GM18870 (cell line): ENCODE measurements around the gene KCNMA1.

ENCODE experiments used
- ATAC-seq: cut with Tn5 transposase; IDR thresholded peaks from one replicate; pipeline ENCODE4 v1.9.1; 2021; ENCODE audit warnings: moderate library complexity; ENCODE audit not compliant: unreplicated experiment

The KCNMA1 gene

GRCh38 chr10:77461636-77462296, 175.8 kb downstream of the KCNMA1 start:
- no peak for ATAC-seq

GRCh38 chr10:77459905-77460304, 177.7 kb downstream of the KCNMA1 start:
- ATAC-seq, result no peak

GRCh38 chr10:77458986-77459590, 178.5 kb downstream of the KCNMA1 start:
- ATAC-seq, result no peak

- ATAC-seq, result no peak
These were observed 179.9 kb downstream of the KCNMA1 start for GRCh38 chr10:77457721-77458120.

- no peak for ATAC-seq
These were observed 180.3 kb downstream of the KCNMA1 start for GRCh38 chr10:77457266-77457665.

- no peak for ATAC-seq
These were observed 181.2 kb downstream of the KCNMA1 start for GRCh38 chr10:77456414-77456813.

- no peak for ATAC-seq
These were observed 182.0 kb downstream of the KCNMA1 start for GRCh38 chr10:77455561-77455960.

- no peak for ATAC-seq
These were observed 184.6 kb downstream of the KCNMA1 start for GRCh38 chr10:77452952-77453564.

GRCh38 chr10:77451886-77452285, 185.7 kb downstream of the KCNMA1 start:
- no peak for ATAC-seq

GRCh38 chr10:77448226-77448625, 189.4 kb downstream of the KCNMA1 start:
- ATAC-seq, result no peak

GRCh38 chr10:77446700-77447099, 190.9 kb downstream of the KCNMA1 start:
- no peak for ATAC-seq

GRCh38 chr10:77445547-77445946, 192.1 kb downstream of the KCNMA1 start:
- ATAC-seq, result no peak

GRCh38 chr10:77444041-77444440, 193.6 kb downstream of the KCNMA1 start:
- no peak for ATAC-seq

GRCh38 chr10:77442699-77443189, 194.9 kb downstream of the KCNMA1 start:
- ATAC-seq, result no peak

- no peak for ATAC-seq
These were observed 196.0 kb downstream of the KCNMA1 start for GRCh38 chr10:77441353-77442166.

GRCh38 chr10:77436257-77436975, 201.2 kb downstream of the KCNMA1 start:
- ATAC-seq, result no peak

- ATAC-seq, result no peak
These were observed 204.1 kb downstream of the KCNMA1 start for GRCh38 chr10:77433546-77433945.

GRCh38 chr10:77431980-77432797, 205.4 kb downstream of the KCNMA1 start:
- no peak for ATAC-seq

- ATAC-seq, result no peak
These were observed 206.4 kb downstream of the KCNMA1 start for GRCh38 chr10:77431209-77431611.

- ATAC-seq, result no peak
These were observed 207.1 kb downstream of the KCNMA1 start for GRCh38 chr10:77430530-77430929.
